GM06990 (cell line): ENCODE measurements around the gene VAV1.

Source experiments
- DNase-seq: peaks from one replicate; pipeline ENCODE4 v3.0.0-alpha.2; 2011; ENCODE audit not compliant: insufficient read length; ENCODE audit errors: extremely low read depth
- H3K27me3 ChIP-seq: replicated peaks from 2 replicates; pipeline ENCODE4 v1.6.0; 2011; ENCODE audit warnings: low read length; ENCODE audit not compliant: control insufficient read depth, insufficient read depth
- H3K36me3 ChIP-seq: 2 replicates; pipeline ENCODE4 v1.5.1; 2011; ENCODE audit warnings: low read length; ENCODE audit not compliant: control insufficient read depth, insufficient read depth
- H3K4me3 ChIP-seq: replicated peaks from 2 replicates; pipeline ENCODE4 v1.5.1; 2011; ENCODE audit warnings: low read depth, mild to moderate bottlenecking, control low read depth, low read length
- TF ChIP-seq, protein P1 (sequence below): IDR thresholded peaks from 2 replicates; pipeline ENCODE4 v1.5.1; 2011; ENCODE audit warnings: low read length, control low read depth, mild to moderate bottlenecking, inconsistent platforms; ENCODE audit not compliant: insufficient read depth, poor library complexity, severe bottlenecking

The VAV1 gene

DNA sequence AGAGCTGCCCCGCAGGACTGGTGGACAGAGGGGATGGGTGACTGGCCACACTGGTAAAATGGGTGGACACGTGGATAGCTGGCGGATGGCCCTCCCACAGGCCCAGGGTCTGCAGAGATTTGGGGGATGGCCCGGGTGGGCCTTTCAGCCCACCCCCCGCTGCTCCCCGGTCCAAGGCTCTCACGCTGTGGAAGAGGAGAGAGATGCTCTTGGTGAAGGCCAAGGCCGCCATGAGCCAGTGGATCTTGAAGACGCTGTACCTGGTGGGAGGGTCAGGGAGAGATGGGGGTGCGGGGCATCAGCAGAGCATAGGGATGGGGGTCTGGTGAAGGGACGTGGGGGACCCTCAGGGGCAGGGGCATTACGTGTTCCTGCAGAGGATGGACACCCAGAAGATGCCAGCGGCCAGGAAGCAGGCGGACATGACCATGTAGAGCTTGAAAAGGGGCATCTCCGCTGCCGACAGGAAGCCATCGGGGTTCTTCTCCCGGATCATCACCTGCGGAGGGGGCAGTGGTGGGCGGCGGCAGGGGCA is 39.6 kb upstream of the VAV1 start:
- H3K4me3 ChIP-seq: no peak overlapping the region
- H3K27me3 ChIP-seq: no peaks in the 10 kb centered on the region
- TF ChIP-seq, protein P1, sequence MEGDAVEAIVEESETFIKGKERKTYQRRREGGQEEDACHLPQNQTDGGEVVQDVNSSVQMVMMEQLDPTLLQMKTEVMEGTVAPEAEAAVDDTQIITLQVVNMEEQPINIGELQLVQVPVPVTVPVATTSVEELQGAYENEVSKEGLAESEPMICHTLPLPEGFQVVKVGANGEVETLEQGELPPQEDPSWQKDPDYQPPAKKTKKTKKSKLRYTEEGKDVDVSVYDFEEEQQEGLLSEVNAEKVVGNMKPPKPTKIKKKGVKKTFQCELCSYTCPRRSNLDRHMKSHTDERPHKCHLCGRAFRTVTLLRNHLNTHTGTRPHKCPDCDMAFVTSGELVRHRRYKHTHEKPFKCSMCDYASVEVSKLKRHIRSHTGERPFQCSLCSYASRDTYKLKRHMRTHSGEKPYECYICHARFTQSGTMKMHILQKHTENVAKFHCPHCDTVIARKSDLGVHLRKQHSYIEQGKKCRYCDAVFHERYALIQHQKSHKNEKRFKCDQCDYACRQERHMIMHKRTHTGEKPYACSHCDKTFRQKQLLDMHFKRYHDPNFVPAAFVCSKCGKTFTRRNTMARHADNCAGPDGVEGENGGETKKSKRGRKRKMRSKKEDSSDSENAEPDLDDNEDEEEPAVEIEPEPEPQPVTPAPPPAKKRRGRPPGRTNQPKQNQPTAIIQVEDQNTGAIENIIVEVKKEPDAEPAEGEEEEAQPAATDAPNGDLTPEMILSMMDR: no peak
- peaks cover 18% of the 10 kb centered on the region for H3K36me3 ChIP-seq
- DNase-seq: no peak

DNA sequence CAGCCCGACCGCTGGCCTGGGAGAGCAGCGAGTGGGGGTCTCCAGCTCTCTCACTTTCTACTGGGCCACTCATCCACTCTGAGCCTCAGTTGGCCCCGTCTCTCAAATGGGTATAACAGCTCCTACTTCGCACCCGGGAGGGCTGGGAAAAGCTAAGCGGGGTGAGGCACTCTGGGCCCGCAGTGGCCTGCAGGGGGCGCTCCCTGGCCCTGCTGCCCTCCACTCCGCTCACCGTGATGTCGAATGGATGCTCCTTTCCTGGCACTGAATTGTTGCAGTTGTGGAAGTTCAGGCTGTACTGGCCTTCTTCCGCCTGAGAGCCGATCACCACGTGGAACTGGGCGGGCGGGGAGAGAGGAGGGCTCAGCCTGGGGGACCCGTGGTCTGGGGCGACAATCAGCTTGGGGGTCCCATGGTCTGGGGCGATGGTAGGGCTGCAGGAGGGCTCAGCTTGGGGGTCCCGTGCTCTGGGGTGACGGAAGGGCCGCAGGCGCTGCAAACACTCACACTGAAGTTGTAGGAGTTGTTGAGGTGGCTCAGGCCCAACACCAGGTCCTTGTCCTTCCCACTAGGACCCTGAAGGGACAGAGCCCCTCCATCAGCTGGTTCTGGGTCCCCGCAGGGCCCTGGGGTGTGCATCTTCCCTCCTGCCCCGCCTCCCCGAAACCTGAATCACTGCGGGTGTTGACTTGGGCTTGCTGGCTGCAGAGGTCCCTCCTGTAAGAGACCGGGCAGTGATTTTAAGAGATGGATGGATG is 39.0 kb upstream of the VAV1 start:
- H3K27me3 ChIP-seq: no peaks in the 10 kb centered on the region

DNA sequence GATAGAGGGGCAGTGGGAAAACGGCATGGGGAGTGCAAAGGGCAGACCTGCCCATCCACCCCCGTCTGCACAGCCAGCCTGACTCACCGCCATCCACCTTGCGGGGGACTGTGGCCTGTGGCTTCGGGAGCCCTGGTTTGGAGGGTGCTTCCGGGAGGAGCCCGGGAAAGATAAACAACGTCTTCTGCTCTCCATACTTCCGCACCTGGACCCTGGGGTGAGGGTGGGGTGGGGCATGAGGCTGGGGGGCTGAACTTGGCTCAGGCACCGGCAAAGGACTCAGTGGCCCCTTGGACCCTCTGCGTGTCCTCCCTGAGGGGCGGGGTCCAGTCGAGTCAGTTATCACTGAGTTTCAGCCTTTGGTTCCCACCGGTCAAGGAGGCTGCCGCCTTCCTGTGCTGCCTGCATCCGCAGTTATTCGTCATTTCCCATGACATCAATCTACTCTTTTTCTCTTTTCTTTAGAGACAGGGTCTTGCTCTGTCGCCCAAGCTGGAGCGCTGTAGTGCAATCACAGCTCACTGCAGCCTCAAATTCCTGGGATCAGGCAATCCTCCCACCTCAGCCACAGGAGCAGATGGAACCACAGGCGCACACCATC is 38.3 kb upstream of the VAV1 start:
- no peak for DNase-seq
- Histone ChIP-seq H3K27me3 (no peaks in the 10 kb centered on the region), H3K4me3 (no peak overlapping the region), H3K36me3 (peaks cover 18% of the 10 kb centered on the region)
- TF ChIP-seq, protein P1: no peak

More for the DNA sequence above, 39.0 kb upstream of the VAV1 start:
- no peak for DNase-seq
- no peak overlapping the region for H3K4me3 ChIP-seq
- peaks cover 18% of the 10 kb centered on the region for H3K36me3 ChIP-seq
- TF ChIP-seq, protein P1: peak; percentile 30

DNA sequence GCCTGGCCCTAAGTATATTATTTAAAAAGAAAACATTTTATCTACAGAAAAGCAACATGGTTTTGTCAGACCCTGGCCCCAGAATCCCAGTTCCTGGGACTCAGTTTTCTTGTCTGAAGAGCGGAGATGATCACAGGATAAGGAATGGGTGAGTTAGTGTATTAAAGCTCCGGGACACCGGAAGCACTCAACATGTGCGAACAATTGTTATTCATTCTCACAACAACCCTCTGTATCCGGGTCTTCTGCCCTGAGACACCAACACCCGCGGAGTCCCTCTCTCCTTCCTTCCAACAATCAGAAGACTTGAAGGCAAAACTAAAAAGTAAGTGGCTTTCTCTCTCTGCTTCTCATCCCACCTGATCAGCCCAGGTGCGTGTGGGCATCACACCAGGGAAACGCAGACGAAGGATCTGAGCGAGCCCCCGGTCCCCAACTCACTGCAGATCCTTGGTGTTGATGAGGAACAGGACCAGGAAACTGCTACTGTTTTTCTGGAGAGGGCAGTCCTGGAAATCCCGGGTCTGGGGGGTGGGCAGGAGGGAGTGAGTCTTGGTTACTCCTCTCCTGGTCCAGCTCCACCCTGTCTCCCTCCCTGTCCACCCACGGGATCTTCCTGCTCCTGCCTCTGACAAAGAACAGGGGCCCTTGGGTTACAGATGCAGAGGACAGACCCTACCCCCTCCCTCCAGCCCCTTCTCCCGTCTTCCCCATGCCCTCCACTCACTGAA is 37.2 kb upstream of the VAV1 start:
- no peak for DNase-seq
- TF ChIP-seq, protein P1: no peak
- Histone ChIP-seq H3K4me3 (peak overlapping the region; percentile 93), H3K36me3 (peaks cover 18% of the 10 kb centered on the region), H3K27me3 (no peaks in the 10 kb centered on the region)

DNA sequence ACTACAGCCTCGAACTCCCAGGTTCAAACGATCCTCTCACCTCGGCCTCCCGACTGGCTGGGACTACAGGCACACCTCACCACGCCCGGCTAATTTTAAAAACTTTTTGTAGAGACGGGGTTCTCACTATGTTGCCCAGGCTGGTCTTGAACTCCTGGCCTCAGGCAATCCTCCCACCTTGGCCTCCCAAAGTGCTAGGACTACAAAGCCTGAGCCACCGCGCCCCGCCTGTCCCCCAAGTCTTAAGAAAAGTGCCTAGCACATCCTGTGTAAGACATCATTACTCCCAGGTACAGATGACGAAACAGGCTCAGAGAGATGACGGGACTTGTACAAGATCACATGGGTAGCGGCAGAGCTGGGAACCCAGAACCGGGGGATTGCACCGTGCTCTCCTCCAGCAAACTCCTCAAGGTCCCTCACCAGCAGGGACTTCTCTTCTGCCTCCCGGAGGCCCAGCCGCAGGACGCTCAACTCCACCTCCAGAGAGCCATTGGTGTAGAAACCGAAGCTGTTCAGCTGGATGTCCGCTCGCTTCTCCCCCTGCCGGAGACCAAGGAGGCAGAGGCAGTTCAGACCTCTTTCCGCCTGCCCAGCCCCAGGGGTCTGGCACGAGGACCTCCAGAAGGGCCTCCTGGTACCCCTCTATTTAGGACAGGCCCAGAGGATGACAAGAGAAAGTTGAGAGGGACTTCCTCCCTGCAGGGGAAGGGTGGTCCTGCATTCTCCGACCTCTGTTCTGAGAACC is 36.2 kb upstream of the VAV1 start:
- peaks cover 16% of the 10 kb centered on the region for H3K36me3 ChIP-seq
- DNase-seq: peak; percentile 84
- H3K27me3 ChIP-seq: no peaks in the 10 kb centered on the region
- TF ChIP-seq, protein P1: peak; percentile 78
- peak overlapping the region; percentile 93 for H3K4me3 ChIP-seq
